Astrocyte of the cerebellum (primary cell): ENCODE data around the gene APLNR.

Source experiments
- DNase-seq: peaks from one replicate; pipeline ENCODE4 v3.0.0-alpha.2; 2011; ENCODE audit warnings: low read depth
- H3K4me3 ChIP-seq: 2 replicates; pipeline ENCODE4 v1.5.1; 2011; ENCODE audit warnings: mild to moderate bottlenecking, low read depth, low read length, moderate library complexity
- CTCF ChIP-seq: IDR thresholded peaks from 2 replicates; pipeline ENCODE4 v1.5.1; 2012; ENCODE audit warnings: low read length, low read depth, moderate library complexity, mild to moderate bottlenecking; ENCODE audit errors: missing control alignments
- in situ Hi-C: cut with HindIII; loops from 2 replicates; pipeline ENCODE4 v1.10.0; 2017; ENCODE audit warnings: low sequenced_read_pairs

The APLNR gene

GRCh38 chr11:57202281-57202680 lies 34.8 kb downstream of the APLNR start:
- in situ Hi-C loops, result no loop called here
- no peak overlapping the region for H3K4me3 ChIP-seq
- no peak for DNase-seq
- TF ChIP-seq CTCF, result no peak

GRCh38 chr11:57200917-57201316 lies 36.1 kb downstream of the APLNR start:
- TF ChIP-seq CTCF, result no peak
- in situ Hi-C loops, result no loop called here
- DNase-seq, result no peak
- no peak overlapping the region for H3K4me3 ChIP-seq

GRCh38 chr11:57199330-57199729 lies 37.7 kb downstream of the APLNR start:
- H3K4me3 ChIP-seq, result no peak overlapping the region
- DNase-seq, result no peak
- no peak for TF ChIP-seq CTCF
- in situ Hi-C loops, result no loop called here

- in situ Hi-C loops, result no loop called here
- DNase-seq, result no peak
- TF ChIP-seq CTCF, result no peak
- no peak overlapping the region for H3K4me3 ChIP-seq
These were observed 39.3 kb downstream of the APLNR start for GRCh38 chr11:57197762-57198161.

GRCh38 chr11:57196596-57196995 lies 40.5 kb downstream of the APLNR start:
- in situ Hi-C loops, result no loop called here
- no peak for TF ChIP-seq CTCF

GRCh38 chr11:57192316-57192715 lies 44.7 kb downstream of the APLNR start:
- in situ Hi-C loops, result no loop called here
- no peak for TF ChIP-seq CTCF
- no peak overlapping the region for H3K4me3 ChIP-seq
- no peak for DNase-seq

More at GRCh38 chr11:57196596-57196995, 40.5 kb downstream of the APLNR start:
- DNase-seq, result no peak
- H3K4me3 ChIP-seq, result no peak overlapping the region
